ENCODE measurements around the gene SNAPC5.

DNA sequence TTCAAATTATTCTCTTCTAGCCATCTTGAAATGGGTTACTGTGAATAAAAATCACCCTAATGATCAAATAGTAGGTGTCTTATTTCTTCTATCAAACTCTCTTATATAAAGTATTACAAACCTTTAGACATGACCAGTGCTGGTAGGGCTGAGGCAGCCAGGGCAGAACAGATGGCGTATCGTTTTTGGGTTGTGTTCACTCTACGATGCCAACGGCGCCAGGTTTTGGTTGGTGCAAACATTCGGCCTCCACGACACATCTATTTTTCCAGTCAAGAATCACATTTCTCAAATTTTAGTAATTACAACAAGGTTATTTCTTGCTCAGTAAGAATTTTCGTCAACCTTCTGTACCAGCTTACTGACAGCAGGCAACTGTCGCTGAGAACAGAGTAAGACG is 4.9 kb upstream of the SNAPC5 start:
- no peak for TF ChIP-seq POLR2AphosphoS5 (IDR thresholded peaks at IDR 0.05; ENCODE audit: borderline replicate concordance, low read depth, low read length)
- TF ChIP-seq EZH2 (IDR thresholded peaks at IDR 0.05): no peak
